Transverse colon (tissue), 4 donors: ENCODE measurements around the gene JAKMIP1. TPM values are rescaled to one million over a fixed set of nuclear protein-coding genes. Genes with fewer than 3 reads are reported as not detected.

Experiments used
- DNase-seq: peaks from one replicate; pipeline ENCODE4 v3.0.0-alpha.2; 2019
- H3K27ac ChIP-seq, 4 donors: fragments of 200-600 bp; sonication (generic); 2 replicates each; pipeline ENCODE4 v1.5.1; 2016 to 2018; ENCODE audit warnings: inconsistent platforms in 4 of 4
- H3K27me3 ChIP-seq: fragments of 200-600 bp; sonication (generic); 2 replicates; pipeline ENCODE4 v1.5.1; 2017; ENCODE audit warnings: inconsistent platforms
- H3K36me3 ChIP-seq, 4 donors: fragments of 200-600 bp; sonication (generic); 2 replicates each; pipeline ENCODE4 v1.5.1; 2017 to 2019; ENCODE audit warnings: inconsistent platforms in 4 of 4
- H3K4me1 ChIP-seq, 4 donors: fragments of 200-600 bp; sonication (generic); 2 replicates each; pipeline ENCODE4 v1.5.1; 2017 to 2020; ENCODE audit warnings: inconsistent platforms in 4 of 4
- H3K4me3 ChIP-seq, 4 donors: fragments of 200-600 bp; sonication (generic); 1 replicate in 1 of 4; 2 replicates in 3 of 4; pipeline versions ENCODE4 v1.5.1 to v1.6.1; 2017 to 2019; ENCODE audit warnings: inconsistent platforms in 4 of 4
- H3K9me3 ChIP-seq, 2 donors: fragments of 200-600 bp; sonication (generic); 2 replicates each; pipeline ENCODE4 v1.5.1; 2017 to 2019; ENCODE audit warnings: inconsistent platforms in 2 of 2
- EP300 ChIP-seq: sonication (generic); formaldehyde crosslinking; IDR thresholded peaks from one replicate; pipeline ENCODE4 v1.6.1; 2017; ENCODE audit warnings: antibody characterized with exemption, low read depth
- POLR2A ChIP-seq: fragments of 450-650 bp; IDR thresholded peaks from one replicate; pipeline ENCODE4 v1.6.1; 2016; ENCODE audit warnings: antibody characterized with exemption, mild to moderate bottlenecking, moderate library complexity
- POLR2AphosphoS5 ChIP-seq, 3 donors: sonication (generic); formaldehyde crosslinking; IDR thresholded peaks; one replicate each; pipeline ENCODE4 v1.6.1; 2016; ENCODE audit warnings: antibody characterized with exemption in 3 of 3
- WGBS, 2 donors: methylation state at CpG; one replicate each; pipeline ENCODE4 v1.1.5; 2018; ENCODE audit warnings: low coverage in 1 of 2; 5-methylcytosine and 5-hydroxymethylcytosine counted together
- in situ Hi-C, 4 donors: fragments of 200-750 bp; cut with MboI; loops; one replicate each; pipeline versions ENCODE4 v1.15.0 to v1.15.1; 2017; ENCODE audit warnings: low sequenced_read_pairs in 3 of 4, low pct_ligation_motif_present in 1 of 4, low pct_unique_long_range_greater_than_20kb in 1 of 4
- intact Hi-C: fragments of 100-400 bp; cut with DNase I; formaldehyde crosslinking; loops from one replicate; pipeline ENCODE4 v1.15.1; 2023; ENCODE audit warnings: low total_unique reads
- total RNA-seq, 4 donors: library from RNA; depleted of rRNA; stranded (reverse); fragments of >200 nt; gene quantifications; one replicate each; pipeline ENCODE4 v1.1.0, GENCODE V29; 2016
- TF ChIP-seq, protein P1 (sequence below), 5 experiments: fragments of 200-600 bp in 3 of 5; fragments of 450-650 bp in 2 of 5; sonication (generic) in 3 of 5; IDR thresholded peaks; 1 replicate in 2 of 5; 2 replicates in 3 of 5; pipeline ENCODE4 v1.5.1; 2016 to 2017; ENCODE audit warnings: antibody characterized with exemption in 5 of 5, inconsistent platforms in 3 of 5, mild to moderate bottlenecking in 2 of 5, moderate library complexity in 1 of 5

JAKMIP1 gene
- total RNA-seq, 4 donors from 2014 or later: 1.2 to 1.7 TPM; not detected in 2

DNA sequence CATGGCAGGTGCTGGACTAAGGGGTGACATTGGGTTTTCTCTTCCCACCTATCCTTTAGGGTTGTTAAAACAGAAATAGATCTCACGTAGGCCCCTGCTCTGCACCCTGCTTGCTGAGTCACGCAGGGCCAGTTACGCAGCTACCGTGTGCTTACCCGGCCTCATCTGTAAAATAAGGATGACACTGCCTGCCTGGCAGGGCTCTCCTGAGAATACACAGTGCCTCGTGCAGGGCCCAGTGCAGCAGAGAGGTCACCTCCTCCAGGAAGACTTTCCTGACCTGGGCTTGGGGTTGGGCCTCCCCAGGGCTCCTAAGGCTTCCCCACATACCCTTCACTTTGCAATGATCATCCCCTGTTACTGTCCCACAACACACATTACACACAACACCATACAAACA, 33.6 kb upstream of the JAKMIP1 start:
- Histone ChIP-seq H3K4me1 (no peaks in the 10 kb centered on the region), H3K27ac (no peak overlapping the region), H3K9me3 (no peaks in the 10 kb centered on the region), H3K4me3 (no peak overlapping the region), H3K27me3 (peaks cover 3% of the 10 kb centered on the region), H3K36me3 (no peaks in the 10 kb centered on the region)
- no peak for TF ChIP-seq EP300
- TF ChIP-seq, protein P1, sequence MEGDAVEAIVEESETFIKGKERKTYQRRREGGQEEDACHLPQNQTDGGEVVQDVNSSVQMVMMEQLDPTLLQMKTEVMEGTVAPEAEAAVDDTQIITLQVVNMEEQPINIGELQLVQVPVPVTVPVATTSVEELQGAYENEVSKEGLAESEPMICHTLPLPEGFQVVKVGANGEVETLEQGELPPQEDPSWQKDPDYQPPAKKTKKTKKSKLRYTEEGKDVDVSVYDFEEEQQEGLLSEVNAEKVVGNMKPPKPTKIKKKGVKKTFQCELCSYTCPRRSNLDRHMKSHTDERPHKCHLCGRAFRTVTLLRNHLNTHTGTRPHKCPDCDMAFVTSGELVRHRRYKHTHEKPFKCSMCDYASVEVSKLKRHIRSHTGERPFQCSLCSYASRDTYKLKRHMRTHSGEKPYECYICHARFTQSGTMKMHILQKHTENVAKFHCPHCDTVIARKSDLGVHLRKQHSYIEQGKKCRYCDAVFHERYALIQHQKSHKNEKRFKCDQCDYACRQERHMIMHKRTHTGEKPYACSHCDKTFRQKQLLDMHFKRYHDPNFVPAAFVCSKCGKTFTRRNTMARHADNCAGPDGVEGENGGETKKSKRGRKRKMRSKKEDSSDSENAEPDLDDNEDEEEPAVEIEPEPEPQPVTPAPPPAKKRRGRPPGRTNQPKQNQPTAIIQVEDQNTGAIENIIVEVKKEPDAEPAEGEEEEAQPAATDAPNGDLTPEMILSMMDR (IDR thresholded peaks at IDR 0.05): no peak
- TF ChIP-seq POLR2AphosphoS5 (IDR thresholded peaks at IDR 0.05): no peak
- no peak for TF ChIP-seq POLR2A
- intact Hi-C loops: no loop called here
- no peak for DNase-seq
- in situ Hi-C loops: no loop called here
- WGBS, 2 donors: 82% methylated on average over 6 of the region's 6 CpGs; no CpG with 5 or more reads in 1 of the 2 donors

DNA sequence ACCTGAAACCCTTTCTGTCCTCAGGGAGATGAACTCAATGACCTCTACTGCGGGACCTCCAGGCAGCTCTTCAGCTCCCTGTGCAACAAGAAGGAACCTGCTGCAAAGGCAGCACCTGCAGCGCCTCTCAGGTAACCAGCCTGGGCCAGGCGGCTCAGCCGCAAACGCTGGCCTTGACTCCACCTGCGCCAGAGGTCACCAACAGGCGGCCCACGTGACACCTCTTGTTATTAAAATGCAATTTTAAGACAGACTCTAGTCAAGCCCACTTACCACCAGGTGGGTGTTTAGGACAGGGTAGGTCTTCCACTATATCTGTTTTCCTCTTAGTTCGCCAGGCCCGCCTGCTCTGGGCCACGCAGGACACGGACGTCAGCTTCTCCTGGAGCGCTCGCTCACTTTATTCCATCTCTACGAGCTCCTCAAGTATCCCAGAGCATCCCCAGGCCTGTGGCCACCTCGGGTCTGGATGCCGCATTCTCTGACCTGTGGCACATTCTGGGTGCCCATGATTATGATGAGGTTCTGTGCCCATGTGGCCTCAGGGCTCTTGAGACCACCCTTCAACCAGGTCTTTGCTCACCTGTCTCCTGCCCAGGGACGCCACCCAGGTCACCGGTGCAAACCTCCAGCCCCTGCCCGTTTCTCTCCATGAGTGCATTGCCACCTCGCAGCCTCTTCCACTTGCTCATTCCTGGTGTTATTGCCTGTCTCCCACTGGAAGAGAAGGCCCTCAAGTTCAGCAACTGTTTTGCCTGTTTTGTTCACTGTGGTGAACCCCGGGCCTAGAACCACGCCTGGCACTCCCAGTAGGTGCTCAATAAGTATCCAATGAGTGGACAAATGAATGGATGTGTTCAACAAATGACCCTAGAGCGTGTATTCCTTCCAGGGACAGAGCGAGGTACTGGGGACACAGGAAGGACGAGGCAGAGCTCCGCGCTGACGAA, 32.8 kb upstream of the JAKMIP1 start:
- in situ Hi-C loops: no loop called here
- DNase-seq: no peak

DNA sequence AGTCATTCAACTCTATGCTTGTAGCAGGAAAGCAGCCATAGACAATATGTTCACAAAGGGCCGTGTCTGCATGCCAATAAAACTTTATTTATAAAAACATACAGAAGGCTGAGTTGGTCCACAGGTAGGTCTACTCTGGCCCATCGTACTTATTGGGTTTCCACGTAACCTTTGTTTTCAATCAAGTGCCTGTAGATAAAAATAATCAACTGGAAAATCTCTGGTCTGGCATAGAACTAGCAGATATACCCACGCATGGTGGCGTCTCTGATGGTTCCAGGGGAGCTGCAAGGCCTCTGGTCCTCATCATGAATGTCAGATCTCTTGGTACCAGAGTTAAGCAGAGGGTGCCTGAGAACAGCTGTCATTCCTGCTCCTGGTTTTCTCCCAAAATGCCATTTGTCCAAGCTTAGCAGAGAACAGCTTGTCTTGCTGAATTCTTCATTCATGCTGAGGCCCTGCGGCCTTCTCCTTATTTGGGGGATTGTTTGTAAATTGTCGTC, 31.4 kb upstream of the JAKMIP1 start:
- H3K36me3 ChIP-seq: no peaks in the 10 kb centered on the region
- in situ Hi-C loops: no loop called here
- H3K4me3 ChIP-seq: no peak overlapping the region
- intact Hi-C loops: no loop called here
- H3K27me3 ChIP-seq: peaks cover 3% of the 10 kb centered on the region
- whole genome bisulfite sequencing, 2 donors: 63 to 68% methylated on average over 7 of the region's 7 CpGs
- H3K9me3 ChIP-seq: no peaks in the 10 kb centered on the region
- H3K4me1 ChIP-seq: no peaks in the 10 kb centered on the region
- TF ChIP-seq EP300 (no peak), POLR2AphosphoS5 (IDR thresholded peaks at IDR 0.05) (no peak), POLR2A (no peak)
- TF ChIP-seq, protein P1 (IDR thresholded peaks at IDR 0.05): no peak
- no peak overlapping the region for H3K27ac ChIP-seq
- DNase-seq: no peak

More for the DNA sequence above, 32.8 kb upstream of the JAKMIP1 start:
- no peak overlapping the region for H3K27ac ChIP-seq
- H3K27me3 ChIP-seq: peaks cover 3% of the 10 kb centered on the region
- no peak overlapping the region for H3K4me3 ChIP-seq
- no peaks in the 10 kb centered on the region for H3K9me3 ChIP-seq
- intact Hi-C loops: no loop called here
- H3K4me1 ChIP-seq: no peaks in the 10 kb centered on the region
- no peaks in the 10 kb centered on the region for H3K36me3 ChIP-seq
- TF ChIP-seq, protein P1 (IDR thresholded peaks at IDR 0.05): no peak
- TF ChIP-seq POLR2A (no peak), EP300 (no peak), POLR2AphosphoS5 (IDR thresholded peaks at IDR 0.05) (no peak)
- WGBS, 2 donors: 85 to 92% methylated on average over 14 to 30 of the region's 30 CpGs

DNA sequence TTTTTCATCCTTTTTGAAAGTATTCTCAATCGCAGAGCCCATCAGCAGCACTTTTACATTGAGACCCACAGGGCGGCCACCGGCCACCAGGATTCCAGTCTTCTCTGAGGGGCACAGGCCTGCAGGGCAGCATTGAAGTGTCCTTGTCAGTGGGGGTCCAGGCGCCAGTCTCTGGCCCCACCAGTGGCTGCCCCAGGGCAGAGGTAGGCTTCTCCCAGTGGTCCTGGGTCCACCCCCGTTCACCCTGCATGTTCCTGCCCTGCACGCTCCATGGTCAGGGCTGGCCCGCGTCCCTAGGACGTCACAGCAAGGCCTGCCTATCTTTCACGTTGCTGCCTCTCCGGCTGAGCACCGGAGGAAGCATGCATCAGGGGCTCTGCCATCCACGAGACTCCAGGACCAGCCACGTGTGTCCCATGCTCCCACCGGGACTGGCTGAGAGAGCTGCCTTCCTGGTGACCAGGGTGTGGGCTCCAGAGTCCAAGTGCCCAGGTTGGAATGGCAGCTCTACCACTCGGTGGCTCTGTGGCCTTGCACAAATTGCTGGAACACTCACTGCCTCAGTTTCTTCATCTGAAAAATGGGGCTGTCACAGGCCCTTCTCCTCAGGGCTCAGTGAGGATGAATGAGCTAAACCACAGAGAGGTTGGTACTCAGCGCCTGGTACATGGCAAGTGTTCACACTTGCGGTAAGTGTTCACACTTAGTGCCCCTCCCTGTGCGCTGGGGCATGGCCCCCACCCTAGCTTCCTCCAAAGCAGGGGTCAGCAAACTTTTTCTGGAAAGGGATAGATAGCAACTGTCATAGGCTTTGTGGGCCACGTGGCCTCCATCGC, 30.7 kb upstream of the JAKMIP1 start:
- in situ Hi-C loops (no loop called here), intact Hi-C loops (no loop called here)
- Histone ChIP-seq H3K4me1 (no peaks in the 10 kb centered on the region), H3K4me3 (no peak overlapping the region), H3K27ac (no peak overlapping the region), H3K36me3 (no peaks in the 10 kb centered on the region), H3K27me3 (peaks cover 3% of the 10 kb centered on the region), H3K9me3 (no peaks in the 10 kb centered on the region)
- no peak for TF ChIP-seq EP300
- TF ChIP-seq, protein P1 (IDR thresholded peaks at IDR 0.05): no peak
- TF ChIP-seq POLR2AphosphoS5 (IDR thresholded peaks at IDR 0.05): no peak
- TF ChIP-seq POLR2A: no peak
- WGBS, 2 donors: 83 to 90% methylated on average over 5 to 21 of the region's 21 CpGs
- no peak for DNase-seq
